NB4 (cell line): ENCODE results near the gene LEMD1.

ENCODE experiments used
- DNase-seq: peaks from one replicate; pipeline ENCODE4 v3.0.0; 2010; ENCODE audit warnings: low read depth
- H3K4me3 ChIP-seq: one replicate; pipeline ENCODE4 v1.5.1; 2011; ENCODE audit warnings: mild to moderate bottlenecking, low read depth, low read length, moderate library complexity
- MYC ChIP-seq: IDR thresholded peaks from 2 replicates; pipeline ENCODE4 v1.6.1; 2011; ENCODE audit warnings: low read depth, low read length
- POLR2A ChIP-seq: IDR thresholded peaks from 2 replicates; pipeline ENCODE4 v1.6.1; 2011; ENCODE audit warnings: mild to moderate bottlenecking; ENCODE audit not compliant: insufficient read length; ENCODE audit errors: extremely low read depth
- TF ChIP-seq, protein P1 (sequence below): IDR thresholded peaks from 2 replicates; pipeline ENCODE4 v1.6.1; 2011; ENCODE audit warnings: low read depth, low read length
- TF ChIP-seq, protein P2 (sequence below): IDR thresholded peaks from one replicate; pipeline ENCODE4 v1.5.1; 2012; ENCODE audit warnings: low read depth, low read length

The LEMD1 gene, protein sequence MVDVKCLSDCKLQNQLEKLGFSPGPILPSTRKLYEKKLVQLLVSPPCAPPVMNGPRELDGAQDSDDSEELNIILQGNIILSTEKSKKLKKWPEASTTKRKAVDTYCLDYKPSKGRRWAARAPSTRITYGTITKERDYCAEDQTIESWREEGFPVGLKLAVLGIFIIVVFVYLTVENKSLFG

DNA sequence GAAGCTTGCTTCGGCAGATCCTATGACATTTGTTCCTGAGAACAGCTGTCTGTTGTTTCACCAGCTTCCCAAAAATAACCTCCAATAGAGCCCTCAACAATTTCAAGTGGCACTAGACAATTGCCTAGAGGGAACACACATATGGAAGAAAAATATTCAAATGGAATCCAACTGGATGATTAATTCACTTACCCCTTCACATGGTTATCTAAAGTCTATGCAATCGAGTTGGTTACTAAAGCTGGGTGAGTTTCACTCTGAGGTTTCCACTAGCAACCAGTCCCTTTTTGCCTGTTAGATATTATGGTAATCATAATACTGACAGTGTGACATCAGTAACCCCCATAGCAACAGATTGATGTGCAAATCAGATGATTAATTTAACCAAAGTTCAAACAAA is at the start of gene LEMD1:
Gene LEMD1 (minus strand): TSS at position 259 of the 400 bp plus-strand sequence. CDS start 1,520 bp downstream, outside the sequence.
- no peak for DNase-seq
- H3K4me3 ChIP-seq, result no peak within 1 kb of the TSS
- TF ChIP-seq, protein P1, sequence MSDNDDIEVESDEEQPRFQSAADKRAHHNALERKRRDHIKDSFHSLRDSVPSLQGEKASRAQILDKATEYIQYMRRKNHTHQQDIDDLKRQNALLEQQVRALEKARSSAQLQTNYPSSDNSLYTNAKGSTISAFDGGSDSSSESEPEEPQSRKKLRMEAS, result no peak
- no peak for TF ChIP-seq MYC

DNA sequence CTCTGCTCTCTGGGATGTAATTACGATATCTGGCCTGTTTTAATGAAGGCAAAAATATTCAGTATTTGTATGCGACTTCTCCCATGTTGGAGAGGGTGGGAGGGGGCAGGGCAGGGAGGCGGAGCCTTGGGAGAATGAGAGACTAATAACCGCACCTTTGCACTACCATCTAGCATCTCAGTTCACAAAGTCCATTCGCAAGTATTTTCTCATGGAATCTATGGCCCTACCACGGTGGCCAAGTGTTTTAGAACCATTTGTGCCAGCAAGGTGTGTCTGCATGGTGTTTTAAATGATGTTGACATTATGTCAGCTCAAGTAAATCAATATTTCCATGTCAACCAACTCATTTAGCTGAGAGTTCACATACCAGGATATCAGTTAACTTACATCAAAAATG is 48.3 kb upstream of the LEMD1 start:
- no peak overlapping the region for H3K4me3 ChIP-seq
- no peak for DNase-seq
- TF ChIP-seq, protein P1, result no peak
- TF ChIP-seq POLR2A (no peak), MYC (no peak)
- TF ChIP-seq, protein P2, sequence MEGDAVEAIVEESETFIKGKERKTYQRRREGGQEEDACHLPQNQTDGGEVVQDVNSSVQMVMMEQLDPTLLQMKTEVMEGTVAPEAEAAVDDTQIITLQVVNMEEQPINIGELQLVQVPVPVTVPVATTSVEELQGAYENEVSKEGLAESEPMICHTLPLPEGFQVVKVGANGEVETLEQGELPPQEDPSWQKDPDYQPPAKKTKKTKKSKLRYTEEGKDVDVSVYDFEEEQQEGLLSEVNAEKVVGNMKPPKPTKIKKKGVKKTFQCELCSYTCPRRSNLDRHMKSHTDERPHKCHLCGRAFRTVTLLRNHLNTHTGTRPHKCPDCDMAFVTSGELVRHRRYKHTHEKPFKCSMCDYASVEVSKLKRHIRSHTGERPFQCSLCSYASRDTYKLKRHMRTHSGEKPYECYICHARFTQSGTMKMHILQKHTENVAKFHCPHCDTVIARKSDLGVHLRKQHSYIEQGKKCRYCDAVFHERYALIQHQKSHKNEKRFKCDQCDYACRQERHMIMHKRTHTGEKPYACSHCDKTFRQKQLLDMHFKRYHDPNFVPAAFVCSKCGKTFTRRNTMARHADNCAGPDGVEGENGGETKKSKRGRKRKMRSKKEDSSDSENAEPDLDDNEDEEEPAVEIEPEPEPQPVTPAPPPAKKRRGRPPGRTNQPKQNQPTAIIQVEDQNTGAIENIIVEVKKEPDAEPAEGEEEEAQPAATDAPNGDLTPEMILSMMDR, result no peak

DNA sequence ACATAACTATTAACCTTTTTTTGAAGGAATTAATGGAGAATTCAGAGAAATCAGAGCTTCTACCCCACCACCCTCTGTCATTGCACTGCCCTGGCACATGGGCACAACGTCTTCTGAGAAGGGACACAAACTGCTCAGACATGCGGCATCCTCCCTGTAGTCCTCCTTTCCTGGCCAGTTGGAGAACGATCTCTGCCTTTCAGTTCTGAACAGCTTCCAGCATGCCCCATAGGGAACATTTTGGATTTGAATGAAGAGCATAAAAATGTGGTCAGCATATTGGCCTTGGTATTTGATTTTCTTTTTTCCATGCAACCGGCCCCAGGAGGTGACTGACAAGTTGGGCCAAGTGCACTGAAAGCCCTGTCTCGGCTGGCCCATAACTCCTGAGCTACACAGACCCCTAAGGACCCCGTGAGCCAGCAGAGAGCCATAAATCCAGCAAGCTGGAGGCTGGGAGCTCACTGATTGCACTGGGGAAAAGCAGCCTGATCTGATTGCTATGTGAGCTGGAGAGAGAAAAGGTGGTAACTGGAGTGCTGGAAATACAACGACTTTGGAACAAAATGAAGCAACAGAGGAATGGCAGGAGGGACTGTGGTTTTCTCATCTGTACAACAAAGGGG is 44.9 kb upstream of the LEMD1 start:
- no peak overlapping the region for H3K4me3 ChIP-seq
- DNase-seq, result no peak
- TF ChIP-seq MYC, result no peak
- TF ChIP-seq, protein P1, result no peak
- TF ChIP-seq, protein P2, result no peak
- no peak for TF ChIP-seq POLR2A

DNA sequence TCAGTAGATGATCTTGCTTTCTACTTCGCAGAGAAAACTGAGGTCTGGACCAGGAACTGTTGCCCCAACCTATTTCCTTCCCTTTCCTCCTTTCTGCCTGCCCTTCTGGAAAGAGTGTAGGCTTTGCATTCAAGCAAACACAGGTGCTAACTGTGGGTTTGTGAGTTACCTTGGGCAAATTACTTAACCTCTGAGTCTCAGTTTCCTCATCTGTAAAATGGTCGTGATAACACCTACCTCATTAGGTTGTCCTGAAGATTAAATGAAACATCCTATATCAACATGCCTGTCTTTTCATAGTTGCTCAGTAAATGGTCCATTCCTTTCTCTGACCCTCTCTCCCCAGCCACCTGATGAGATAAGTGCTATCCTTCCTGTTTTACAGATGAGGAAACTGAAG is 43.5 kb upstream of the LEMD1 start:
- TF ChIP-seq POLR2A, result no peak
- TF ChIP-seq, protein P1, result no peak
- TF ChIP-seq MYC, result no peak
- TF ChIP-seq, protein P2, result no peak
- H3K4me3 ChIP-seq, result no peak overlapping the region
- DNase-seq, result no peak

DNA sequence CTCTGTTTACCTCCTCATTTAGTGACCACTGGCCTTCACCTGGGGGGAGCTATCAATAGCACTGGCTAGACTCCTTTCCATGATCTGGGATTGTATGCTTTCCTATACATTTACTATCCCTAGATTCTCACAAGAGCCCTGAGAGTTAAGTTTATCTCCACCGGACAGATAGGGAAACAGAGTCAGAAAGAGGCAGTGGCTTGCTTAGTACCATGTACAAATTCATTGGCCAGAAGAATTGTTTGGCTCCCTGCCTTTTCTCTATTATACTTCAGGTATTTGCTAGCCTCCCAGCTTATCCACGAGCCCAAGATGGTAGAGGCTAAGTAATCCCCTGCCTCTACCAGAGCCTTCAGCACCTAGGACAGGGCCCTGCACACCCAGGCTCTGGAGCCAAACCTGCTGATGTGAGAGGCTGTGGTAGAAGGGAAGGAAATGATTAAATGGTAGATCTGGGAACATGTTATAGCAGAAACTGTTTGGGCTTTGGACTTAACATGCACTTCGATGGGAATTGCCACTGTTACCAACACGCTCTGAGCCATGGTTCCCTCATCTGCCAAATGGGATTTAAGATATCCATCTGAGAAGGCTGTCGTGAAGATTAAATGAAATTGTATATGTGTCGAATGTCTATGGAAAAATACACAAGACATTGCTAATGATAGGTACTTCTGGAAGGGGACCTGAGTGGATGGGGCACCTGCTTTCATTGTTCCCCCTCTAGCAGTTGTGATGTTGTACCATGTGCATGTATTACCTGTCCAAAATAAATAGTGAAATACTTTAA is 37.1 kb upstream of the LEMD1 start:
- DNase-seq, result peak; percentile 58

More for the DNA sequence above, 37.1 kb upstream of the LEMD1 start:
- TF ChIP-seq, protein P1, result no peak
- no peak for TF ChIP-seq MYC
- TF ChIP-seq, protein P2, result no peak
- no peak overlapping the region for H3K4me3 ChIP-seq
